Measurements from ENCODE around the gene RSPH6A. TPM values are rescaled to one million over a fixed set of nuclear protein-coding genes. Genes with fewer than 3 reads are reported as not detected.

RSPH6A gene
- polyA plus RNA-seq, 1 of the 3 experiments (the other 2 are of a cell fraction) = 0.02 TPM

DNA sequence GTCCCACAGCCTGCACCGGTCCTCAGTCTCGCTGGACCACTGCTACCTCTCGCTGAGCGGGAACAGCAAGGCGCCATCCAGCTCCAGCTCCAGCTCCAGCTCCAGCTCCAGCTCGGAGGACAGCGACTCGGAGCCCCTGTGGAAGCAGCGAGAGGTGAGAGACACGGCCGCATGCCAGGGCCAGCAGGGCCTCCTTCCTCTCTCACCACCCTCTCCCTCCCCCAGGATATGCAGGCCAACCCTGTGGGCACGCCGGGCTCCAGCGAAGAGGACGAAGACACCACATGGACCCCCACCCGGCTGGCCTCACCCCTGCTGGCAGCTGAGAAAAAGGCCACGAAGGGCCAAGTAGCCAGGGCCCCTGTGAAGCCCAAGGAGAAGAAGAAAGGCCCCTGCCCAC is 53.4 kb downstream of the RSPH6A start (continued):
- TF ChIP-seq PBX3 (IDR thresholded peaks at IDR 0.05) = no peak

GRCh38 chr19:45758921-45759320 is 56.2 kb downstream of the RSPH6A start:
- no peaks in the 10 kb centered on the region for H3K27me3 ChIP-seq (ENCODE audit: insufficient read depth)
- H3K9ac ChIP-seq = no peak overlapping the region
- H3K9me3 ChIP-seq = no peaks in the 10 kb centered on the region
- no peaks in the 10 kb centered on the region for H3F3A ChIP-seq (replicated peaks; ENCODE audit: insufficient read depth)
- WGBS (ENCODE audit: low lambda C conversion rate) = 65% methylated on average over 5 of the region's 9 CpGs
- no peaks in the 10 kb centered on the region for H3K36me3 ChIP-seq (replicated peaks in 1 of 2; ENCODE audit: control insufficient read depth in 1 of 2, insufficient read depth in 2 of 2, low read length in 1 of 2)
- no peaks in the 10 kb centered on the region for H3K4me1 ChIP-seq (ENCODE audit: control insufficient read depth in 1 of 2, insufficient read depth in 2 of 2, low read depth in 1 of 2, low read length in 1 of 2)
- H3K4me3 ChIP-seq (ENCODE audit: low read depth in 2 of 2, low read length in 1 of 2) = no peak overlapping the region
- no peaks in the 10 kb centered on the region for H3K9me2 ChIP-seq
- no peak overlapping the region for H2AFZ ChIP-seq (ENCODE audit: low read depth)
- no peak overlapping the region for H3K4me2 ChIP-seq
- no peak overlapping the region for H3K27ac ChIP-seq (ENCODE audit: low read depth in 2 of 2, low read length in 1 of 2)
- H3K79me2 ChIP-seq (ENCODE audit: insufficient read depth) = no peaks in the 10 kb centered on the region
- no peaks in the 10 kb centered on the region for H4K20me1 ChIP-seq (ENCODE audit: insufficient read depth)
- CTCF ChIA-PET = interaction anchor here (3.0 kb wide), 1 partner anchor 8 kb away, joined by 9 read pairs; no protein-coding TSS in a partner anchor
- POLR2A ChIA-PET = interaction anchor here (0.8 to 1.7 kb wide), 2 partner anchors 11 kb away, joined by 4 to 6 read pairs; partner anchors contain the start of gene SIX5
- TF ChIP-seq GATA2 (CRISPR knock-in tag; IDR thresholded peaks at IDR 0.05) = no peak
- no peak for TF ChIP-seq RAD21 (IDR thresholded peaks at IDR 0.05; ENCODE audit: low read length)
- TF ChIP-seq JUND (IDR thresholded peaks at IDR 0.05) = no peak
- TF ChIP-seq, protein P1, sequence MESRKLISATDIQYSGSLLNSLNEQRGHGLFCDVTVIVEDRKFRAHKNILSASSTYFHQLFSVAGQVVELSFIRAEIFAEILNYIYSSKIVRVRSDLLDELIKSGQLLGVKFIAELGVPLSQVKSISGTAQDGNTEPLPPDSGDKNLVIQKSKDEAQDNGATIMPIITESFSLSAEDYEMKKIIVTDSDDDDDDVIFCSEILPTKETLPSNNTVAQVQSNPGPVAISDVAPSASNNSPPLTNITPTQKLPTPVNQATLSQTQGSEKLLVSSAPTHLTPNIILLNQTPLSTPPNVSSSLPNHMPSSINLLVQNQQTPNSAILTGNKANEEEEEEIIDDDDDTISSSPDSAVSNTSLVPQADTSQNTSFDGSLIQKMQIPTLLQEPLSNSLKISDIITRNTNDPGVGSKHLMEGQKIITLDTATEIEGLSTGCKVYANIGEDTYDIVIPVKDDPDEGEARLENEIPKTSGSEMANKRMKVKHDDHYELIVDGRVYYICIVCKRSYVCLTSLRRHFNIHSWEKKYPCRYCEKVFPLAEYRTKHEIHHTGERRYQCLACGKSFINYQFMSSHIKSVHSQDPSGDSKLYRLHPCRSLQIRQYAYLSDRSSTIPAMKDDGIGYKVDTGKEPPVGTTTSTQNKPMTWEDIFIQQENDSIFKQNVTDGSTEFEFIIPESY (IDR thresholded peaks at IDR 0.05; ENCODE audit: borderline replicate concordance, low read depth) = no peak
- no peak for DNase-seq

DNA sequence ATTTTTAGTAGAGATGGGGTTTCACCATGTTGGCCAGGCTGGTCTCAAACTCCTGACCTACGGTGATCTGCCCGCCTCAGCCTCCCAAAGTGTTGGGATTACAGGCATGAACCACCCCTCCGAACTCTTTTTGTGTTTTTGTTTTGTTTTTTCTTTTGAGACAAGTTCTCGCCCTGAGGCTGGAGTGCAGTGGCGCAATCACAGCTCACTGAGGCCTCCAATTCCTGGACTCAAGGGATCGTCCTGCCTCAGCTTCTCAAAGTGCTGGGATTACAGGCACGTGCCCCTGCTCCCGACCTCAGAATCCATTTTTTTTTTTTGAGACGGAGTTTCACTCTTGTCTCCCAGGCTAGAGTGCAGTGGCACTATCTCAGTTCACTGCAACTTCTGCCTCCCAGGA is 57.4 kb downstream of the RSPH6A start:
- Histone ChIP-seq H3K36me3 (replicated peaks in 1 of 2; ENCODE audit: control insufficient read depth in 1 of 2, insufficient read depth in 2 of 2, low read length in 1 of 2) (no peaks in the 10 kb centered on the region), H3K9me3 (no peaks in the 10 kb centered on the region), H4K20me1 (ENCODE audit: insufficient read depth) (no peaks in the 10 kb centered on the region), H3K4me3 (ENCODE audit: low read depth in 2 of 2, low read length in 1 of 2) (no peak overlapping the region), H3K27me3 (ENCODE audit: insufficient read depth) (no peaks in the 10 kb centered on the region), H3F3A (replicated peaks; ENCODE audit: insufficient read depth) (no peaks in the 10 kb centered on the region), H3K79me2 (ENCODE audit: insufficient read depth) (no peaks in the 10 kb centered on the region), H3K9me2 (no peaks in the 10 kb centered on the region), H2AFZ (ENCODE audit: low read depth) (no peak overlapping the region), H3K4me1 (ENCODE audit: control insufficient read depth in 1 of 2, insufficient read depth in 2 of 2, low read depth in 1 of 2, low read length in 1 of 2) (no peaks in the 10 kb centered on the region), H3K27ac (ENCODE audit: low read depth in 2 of 2, low read length in 1 of 2) (no peak overlapping the region), H3K4me2 (no peak overlapping the region), H3K9ac (no peak overlapping the region)
- POLR2A ChIA-PET = no interaction called here
- no peak for DNase-seq
- TF ChIP-seq GATA2 (CRISPR knock-in tag; IDR thresholded peaks at IDR 0.05) = no peak
- TF ChIP-seq NRF1 (IDR thresholded peaks at IDR 0.05; ENCODE audit: low read depth, low read length) = no peak
- no peak for TF ChIP-seq YY1 (IDR thresholded peaks at IDR 0.05; ENCODE audit: low read depth)
- TF ChIP-seq, protein P2, sequence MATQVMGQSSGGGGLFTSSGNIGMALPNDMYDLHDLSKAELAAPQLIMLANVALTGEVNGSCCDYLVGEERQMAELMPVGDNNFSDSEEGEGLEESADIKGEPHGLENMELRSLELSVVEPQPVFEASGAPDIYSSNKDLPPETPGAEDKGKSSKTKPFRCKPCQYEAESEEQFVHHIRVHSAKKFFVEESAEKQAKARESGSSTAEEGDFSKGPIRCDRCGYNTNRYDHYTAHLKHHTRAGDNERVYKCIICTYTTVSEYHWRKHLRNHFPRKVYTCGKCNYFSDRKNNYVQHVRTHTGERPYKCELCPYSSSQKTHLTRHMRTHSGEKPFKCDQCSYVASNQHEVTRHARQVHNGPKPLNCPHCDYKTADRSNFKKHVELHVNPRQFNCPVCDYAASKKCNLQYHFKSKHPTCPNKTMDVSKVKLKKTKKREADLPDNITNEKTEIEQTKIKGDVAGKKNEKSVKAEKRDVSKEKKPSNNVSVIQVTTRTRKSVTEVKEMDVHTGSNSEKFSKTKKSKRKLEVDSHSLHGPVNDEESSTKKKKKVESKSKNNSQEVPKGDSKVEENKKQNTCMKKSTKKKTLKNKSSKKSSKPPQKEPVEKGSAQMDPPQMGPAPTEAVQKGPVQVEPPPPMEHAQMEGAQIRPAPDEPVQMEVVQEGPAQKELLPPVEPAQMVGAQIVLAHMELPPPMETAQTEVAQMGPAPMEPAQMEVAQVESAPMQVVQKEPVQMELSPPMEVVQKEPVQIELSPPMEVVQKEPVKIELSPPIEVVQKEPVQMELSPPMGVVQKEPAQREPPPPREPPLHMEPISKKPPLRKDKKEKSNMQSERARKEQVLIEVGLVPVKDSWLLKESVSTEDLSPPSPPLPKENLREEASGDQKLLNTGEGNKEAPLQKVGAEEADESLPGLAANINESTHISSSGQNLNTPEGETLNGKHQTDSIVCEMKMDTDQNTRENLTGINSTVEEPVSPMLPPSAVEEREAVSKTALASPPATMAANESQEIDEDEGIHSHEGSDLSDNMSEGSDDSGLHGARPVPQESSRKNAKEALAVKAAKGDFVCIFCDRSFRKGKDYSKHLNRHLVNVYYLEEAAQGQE (IDR thresholded peaks at IDR 0.05; ENCODE audit: low read depth, low read length) = no peak
- TF ChIP-seq, protein P1 (IDR thresholded peaks at IDR 0.05; ENCODE audit: borderline replicate concordance, low read depth) = no peak
- no peak for TF ChIP-seq SIN3A (IDR thresholded peaks at IDR 0.05; ENCODE audit: borderline replicate concordance, low read depth, low read length)
- TF ChIP-seq SMC3 (IDR thresholded peaks at IDR 0.05; ENCODE audit: low read depth, low read length) = no peak
- TF ChIP-seq TEAD4 (IDR thresholded peaks at IDR 0.05; ENCODE audit: borderline replicate concordance, insufficient read depth) = no peak
- no peak for TF ChIP-seq ELF1 (IDR thresholded peaks at IDR 0.05)
- WGBS (ENCODE audit: low lambda C conversion rate) = 75% methylated on average over 9 of the region's 9 CpGs
- CTCF ChIA-PET = interaction anchor here (1.8 to 3.0 kb wide), 2 partner anchors 10 to 41 kb away, joined by 4 to 9 read pairs; no protein-coding TSS in a partner anchor
